Stimulated activated CD8-positive, alpha-beta memory T cell treated with anti-CD3 and anti-CD28 coated beads, Interleukin-15, amount 100 ng/mL, for 1 hour (primary cell): ENCODE results near the gene TSPAN7.

ENCODE experiments used
- DNase-seq: peaks from one replicate; pipeline ENCODE4 v3.0.0-alpha.2; 2020; ENCODE audit warnings: low read depth

TSPAN7 gene

DNA sequence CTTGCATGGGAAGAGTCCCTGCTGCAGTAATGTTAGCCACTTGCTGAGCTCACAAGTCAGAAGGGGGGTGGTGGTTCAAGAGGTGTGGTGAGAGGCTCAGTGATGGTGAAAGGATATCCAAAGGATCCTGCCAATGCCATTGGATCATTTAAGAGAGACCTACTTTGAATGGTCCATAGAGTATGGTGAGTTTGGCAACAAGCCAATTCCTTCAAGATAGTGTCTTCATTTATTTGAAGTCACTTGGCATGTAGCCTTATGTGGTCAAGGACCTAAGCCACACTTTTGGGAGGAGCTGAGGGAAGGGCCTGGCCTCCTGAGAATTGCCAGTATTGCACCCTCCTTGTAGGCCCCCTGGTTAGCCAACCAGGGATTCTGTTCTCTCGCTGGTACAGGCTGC lies 87.9 kb downstream of the TSPAN7 start:
- DNase-seq, result no peak

DNA sequence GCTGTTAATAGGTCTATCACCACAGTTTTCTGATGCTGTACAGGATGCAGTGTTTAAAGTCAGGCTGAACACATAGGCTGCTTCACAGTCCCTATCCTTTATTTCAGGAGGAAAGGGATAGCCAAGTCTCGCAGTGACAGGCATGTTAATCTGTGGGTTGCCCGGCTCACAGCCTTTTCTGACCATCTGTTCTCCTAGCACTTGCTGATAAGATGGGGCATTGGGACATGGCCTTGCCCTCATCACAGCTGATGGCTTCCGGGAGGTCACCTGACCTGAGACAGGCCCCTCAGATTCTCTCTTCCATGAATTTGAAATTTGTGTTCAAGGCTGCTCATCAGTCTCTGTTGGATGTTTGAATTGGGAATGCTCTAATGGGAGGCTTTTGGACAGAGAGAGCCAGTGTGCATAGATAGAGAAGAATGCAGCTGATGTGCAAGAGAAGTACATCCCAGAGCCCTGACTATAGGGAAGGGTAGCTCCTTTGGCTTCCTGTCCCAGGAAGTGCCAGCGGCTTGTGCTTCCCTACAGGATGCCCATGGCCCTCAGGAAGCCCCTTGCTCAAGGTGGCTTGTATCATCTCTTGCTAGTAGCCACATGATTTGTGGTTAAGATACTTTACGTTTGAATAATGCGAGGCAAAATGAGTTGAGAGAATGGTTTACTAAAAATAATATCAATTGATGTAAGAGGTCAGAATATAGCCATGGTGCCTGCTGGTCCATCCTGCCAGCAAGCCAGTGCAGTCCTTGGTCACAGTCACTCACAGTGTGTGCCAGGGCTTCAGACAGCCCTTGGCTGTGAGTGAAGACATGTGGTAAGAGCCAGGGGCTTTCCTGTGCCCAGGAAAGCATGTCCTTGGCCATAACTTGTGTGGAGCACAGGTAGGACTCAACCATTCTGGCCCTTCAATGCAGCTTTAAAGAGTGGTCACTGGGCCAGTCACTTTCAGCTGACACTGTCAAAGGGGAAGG lies 88.6 kb downstream of the TSPAN7 start:
- no peak for DNase-seq

DNA sequence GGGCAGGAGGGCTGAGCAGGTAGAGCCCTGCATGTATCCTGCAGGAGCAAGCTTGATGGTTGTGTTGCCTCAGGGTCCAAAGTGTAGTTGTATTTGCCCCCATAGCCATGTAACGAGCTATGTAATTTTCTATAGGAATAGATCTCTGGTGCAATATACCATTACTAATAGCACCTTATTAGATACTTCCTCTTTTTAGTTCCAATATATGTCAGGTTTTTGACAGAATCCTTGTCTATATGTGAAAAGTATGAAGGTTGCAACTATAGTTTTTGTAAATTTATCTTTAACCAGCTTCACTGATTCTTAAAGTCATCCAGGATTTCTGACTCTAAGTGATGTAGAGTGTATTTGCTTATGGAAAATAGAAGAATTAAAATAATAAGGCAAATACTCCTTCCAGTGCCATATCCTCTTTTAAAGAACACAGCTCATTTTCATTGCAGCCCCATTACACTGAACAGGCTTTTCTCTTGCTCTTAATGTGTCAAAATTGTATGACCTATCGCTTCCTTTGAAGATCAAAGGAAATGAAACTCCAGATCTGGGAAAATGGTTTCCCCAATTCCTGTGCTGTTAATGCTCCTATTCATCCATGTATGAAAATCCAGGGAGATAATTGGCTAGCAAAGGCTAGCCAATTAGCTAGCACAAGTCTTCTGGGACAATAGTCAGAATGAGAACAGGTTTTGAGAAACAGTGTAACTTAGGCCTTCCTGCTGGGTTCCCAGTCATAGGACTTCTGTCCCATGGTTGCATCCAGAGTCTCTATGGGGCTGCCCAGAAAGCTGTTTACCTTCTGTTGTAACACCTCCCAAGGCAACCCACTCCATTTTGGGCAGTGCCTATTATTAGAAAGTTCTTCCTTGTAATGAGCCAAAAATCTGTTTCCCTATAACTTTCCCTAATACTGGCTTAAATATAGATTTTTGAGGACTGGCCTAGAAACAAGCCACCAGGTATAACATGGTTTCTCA lies 90.6 kb downstream of the TSPAN7 start:
- no peak for DNase-seq

DNA sequence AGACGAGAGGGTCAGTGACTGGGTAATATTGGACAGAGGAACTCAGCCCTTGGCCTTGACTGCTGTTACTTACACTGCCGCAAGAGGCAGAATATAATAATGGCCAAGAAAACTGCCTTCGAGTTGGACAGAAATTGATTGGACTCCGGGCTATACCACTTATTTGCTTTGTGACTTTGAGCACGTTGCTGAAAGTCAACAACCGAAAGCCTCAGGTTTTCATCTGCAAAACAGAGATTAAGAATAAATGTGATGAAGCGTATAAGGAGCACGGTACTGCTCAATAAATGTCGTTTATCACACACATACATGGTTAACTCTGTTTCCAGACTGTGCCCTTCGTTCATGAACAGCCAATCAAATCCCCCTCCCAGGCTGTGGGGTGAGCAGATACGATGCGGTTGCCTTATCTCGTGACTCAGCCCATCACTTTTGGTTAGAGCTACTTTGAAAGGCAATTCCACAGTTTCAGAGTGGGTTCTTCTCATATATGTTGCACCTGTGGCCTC lies 91.6 kb downstream of the TSPAN7 start:
- no peak for DNase-seq

DNA sequence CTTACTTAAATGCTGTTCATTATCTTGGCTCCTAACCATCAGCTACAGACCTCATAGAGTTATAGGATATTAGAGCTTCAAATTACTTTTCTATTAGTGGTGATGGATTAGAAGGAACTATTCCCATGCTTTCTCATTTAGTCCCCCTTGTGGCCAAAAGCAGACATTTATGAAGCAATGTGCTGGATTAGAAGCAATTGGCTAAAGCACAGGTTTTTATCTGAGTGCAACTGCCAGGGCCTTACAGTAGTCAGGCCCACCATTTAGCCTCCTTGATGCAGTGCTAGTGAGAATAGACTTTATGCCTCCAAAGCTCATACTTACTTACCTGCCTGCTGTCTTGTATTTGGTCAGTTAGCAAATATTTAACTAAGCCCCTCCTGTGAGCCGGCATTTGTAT lies 93.0 kb downstream of the TSPAN7 start:
- no peak for DNase-seq

DNA sequence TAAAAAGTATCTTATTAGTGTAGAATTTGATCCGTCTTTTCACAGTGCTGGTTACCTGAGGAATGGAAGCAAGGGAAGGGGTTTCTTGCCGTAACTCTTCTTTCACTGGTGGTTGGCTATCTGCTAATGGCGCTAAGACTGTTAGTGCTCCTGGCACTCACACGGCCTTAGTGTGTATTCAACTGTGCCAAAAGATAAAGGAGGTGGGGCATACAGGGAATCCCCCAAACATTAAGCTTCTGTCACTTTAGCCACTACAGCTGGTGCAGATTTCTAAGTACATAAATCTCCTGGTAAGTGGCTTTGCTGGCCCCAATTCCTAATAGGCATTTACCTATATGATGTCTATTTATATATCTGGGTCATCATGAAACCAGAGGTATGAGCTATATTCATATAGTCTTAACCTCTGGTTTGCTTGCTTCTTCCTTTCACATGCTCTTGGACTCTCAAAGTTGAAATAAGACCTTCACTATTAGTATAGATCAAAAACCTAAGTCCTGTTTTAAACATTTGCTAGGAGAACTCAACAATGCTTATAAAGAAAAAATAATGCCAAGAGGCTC lies 95.1 kb downstream of the TSPAN7 start:
- no peak for DNase-seq

DNA sequence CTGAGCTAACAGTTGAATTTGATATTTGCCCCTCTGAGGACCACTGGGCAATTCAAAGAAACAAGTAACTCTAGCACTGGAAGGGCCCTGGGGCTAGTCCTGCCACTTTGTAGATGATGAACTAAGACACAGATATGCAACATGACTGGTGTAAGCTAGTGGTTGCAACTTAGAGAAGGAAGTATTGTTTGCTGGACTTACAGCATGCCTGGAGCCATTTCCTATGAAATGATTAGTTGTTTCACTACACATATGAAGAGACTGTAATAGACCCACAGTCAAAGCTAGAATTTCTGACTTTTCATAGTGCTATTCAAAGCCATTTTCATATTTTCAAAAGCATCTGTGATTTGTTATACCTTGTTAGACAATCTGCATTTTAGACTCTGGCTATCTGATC lies 96.2 kb downstream of the TSPAN7 start:
- no peak for DNase-seq

DNA sequence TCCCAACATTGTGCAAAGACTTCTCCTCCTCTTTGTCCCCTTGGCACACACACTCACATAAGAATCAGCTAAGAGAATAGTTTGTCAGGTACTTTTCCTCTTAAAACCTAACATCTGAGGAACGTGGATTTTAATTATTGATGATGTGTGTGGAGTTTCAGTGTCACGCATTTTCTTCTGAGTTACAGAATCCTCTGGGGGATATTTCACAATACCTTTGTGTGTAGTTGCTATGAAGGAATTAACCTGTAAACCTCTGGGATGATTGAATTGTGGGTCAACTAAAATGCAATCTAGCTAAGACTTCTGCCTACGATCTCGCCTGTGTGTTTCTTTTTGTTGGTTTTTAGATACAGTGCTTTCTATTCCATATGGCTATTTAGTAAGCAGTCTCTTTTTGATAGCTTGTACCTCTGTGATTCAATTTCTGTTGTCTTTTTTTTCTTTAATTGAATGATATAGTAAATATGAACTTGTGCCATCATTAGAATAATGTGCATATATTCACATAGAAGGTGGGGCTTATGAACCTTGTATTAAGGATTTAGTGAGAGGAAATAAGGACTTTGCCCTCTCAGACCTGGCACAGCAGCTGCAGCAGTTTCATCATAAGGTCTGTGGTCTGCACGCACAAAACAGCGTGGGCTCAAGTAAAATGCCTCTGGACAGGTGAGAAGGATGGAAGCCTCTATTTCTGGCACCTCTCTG lies 99.2 kb downstream of the TSPAN7 start:
- no peak for DNase-seq

DNA sequence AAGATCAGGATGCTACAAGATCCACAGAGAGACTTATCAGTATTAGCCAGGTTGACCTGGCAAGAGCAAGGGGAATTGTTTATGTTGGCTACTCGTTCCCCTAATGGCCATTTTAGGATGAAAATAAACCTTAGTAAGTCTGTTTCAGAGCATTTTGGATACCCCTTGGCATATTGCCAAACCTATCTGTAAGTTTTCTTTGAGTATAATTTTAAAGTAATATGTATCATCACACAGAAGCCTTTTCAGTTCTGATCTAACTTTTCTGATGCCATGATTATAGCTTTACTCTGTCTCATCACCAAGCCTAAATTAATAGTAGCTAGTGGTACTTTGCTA lies 99.7 kb downstream of the TSPAN7 start:
- DNase-seq, result no peak

DNA sequence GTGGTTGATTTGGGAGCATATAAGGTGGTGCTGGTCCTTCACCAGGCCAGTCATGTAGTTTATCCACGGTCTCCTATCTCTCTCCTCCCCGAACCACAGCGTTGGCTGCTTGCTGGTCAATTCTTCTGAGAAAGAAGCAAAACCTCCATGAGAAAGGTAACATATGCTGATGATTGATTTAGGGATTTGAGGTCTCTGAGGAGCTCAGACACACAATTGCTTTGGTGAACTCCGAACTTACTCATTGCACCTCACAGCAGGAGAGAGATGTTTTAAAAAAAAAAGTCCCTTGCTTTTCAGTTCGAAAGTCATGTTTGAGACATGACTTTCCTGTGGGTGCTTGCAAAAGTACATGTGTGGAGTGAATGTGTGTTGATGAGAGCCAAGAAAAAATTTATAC lies 100.2 kb downstream of the TSPAN7 start:
- DNase-seq, result no peak

DNA sequence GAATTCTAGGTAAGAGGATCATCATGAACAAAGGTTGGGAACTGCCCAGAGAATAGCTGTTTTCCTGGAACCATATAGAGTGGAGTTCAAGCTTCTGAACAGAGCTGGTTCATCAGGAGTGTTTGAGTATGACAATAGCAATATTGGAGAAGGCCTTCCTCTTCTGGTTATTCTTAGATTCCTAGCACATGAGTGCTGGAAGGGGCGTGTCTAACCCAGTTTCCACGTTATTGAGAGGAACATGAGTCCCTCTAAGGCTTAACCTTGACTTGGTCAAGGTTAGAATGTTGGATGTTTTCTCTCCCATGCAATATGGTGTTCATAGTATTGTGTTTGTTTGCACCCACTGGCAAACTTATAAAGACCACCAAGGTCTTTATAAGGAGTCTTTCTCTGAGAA lies 101.3 kb downstream of the TSPAN7 start:
- DNase-seq, result no peak

DNA sequence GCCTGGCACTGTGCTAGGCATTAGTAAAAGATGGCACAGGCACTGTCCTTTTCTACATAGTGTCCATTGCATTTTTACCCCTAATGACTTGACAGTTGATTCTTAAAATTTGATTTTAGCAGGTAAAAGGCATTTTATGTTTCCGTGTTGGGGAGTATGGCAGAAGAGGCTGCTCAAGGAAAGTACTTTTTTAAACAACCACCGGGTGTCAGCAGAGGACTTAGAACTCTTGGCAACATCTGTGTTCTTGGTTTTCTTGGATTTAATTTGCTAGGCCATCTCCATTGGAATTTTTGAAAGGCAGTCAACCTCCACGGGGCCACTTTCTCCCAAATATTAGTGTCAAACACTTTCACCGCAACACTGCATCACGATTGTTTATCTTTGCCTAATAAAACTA lies 102.9 kb downstream of the TSPAN7 start:
- no peak for DNase-seq

DNA sequence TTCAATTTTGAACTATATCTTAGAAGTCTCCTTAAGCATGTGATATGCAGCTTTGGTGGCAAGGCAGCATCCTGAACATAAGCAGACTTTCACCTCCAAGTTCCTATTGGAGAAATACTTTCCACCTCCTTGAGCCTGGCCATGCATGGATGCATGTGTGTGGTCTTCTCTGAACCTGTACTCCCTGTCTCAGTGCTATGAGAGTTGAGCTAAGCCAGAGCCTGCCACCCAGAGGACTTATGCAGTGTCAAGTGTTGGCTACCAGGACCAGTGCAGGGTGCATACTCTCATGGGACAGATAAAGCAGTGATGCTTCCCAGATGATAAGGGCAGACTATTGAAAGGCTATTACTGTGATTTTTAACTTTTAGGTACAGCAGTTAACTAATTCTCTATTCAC lies 105.6 kb downstream of the TSPAN7 start:
- no peak for DNase-seq

DNA sequence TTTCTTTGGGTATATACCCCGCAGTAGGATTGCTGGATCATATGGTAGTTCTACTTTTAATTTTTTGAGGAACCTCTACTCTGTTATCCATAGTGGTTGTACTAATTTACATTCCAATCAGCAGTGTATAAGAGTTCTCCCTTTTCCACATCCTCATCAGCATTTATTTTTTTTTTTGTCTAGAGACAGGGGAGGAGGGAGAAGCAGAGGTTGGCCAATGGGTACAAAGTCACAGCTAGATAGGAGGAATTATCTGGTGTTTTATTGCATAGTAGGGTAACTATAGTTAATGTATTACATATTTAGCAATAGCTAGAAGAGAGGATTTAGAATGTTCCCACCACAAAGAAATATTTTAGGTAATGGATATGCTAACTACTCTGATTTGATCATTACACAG lies 107.4 kb downstream of the TSPAN7 start:
- no peak for DNase-seq

DNA sequence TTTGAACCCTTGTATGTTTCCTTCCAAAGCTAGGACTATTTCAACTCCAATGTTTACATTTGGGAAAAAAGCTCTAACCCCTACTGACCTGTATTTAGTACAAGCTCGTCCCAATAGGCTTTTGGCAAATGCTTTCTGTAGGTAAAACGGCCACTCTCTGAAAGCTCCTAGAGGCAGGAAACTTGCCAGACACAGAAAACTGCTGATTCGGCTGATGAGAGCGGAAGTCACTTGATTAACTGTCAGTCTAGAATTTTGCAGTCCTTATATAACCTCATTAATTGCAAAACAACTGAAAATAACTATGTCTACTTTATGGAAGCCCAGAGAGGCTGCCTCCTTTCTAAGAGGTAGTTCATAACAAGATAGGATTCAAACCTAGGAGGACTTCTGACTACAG lies 108.1 kb downstream of the TSPAN7 start:
- DNase-seq, result no peak

DNA sequence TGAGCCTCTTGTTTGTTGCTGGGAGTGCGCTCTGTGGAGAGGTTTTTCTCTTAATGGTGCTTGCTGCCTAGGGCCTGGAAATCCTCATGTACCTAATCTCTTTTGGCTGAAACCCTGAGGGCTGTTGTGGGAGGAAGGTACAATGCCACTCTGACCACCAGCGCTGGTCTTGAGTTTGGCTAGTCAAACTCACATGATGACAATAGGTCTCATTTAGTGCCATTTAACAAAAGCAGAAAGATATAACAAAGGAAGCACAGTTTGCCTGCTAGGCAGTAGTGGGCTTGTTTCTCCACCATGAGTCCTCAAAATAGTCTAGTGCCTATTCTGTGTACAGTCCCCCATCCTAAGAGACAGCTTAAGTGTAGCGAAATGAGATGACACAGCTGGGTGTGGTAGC lies 111.3 kb downstream of the TSPAN7 start:
- DNase-seq, result no peak

DNA sequence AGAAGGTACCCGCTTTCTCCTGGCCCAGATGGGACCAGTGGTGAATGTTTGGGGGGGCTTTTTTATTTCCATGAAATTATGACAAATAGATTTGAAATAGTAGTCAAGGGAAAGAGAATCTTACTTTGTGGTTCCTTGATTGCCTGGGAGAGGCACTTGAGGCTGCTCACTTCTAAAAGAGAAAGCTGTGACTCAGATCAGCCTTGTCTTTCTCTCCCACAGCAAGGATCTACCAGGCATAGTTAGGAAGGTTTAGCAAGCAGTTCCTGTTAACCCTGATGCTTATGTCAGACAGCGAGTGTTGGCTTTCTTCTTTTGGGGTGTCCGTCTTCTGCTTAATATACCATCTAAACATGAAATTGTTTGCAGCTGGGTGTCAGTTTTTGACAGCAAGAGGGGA lies 114.5 kb downstream of the TSPAN7 start:
- no peak for DNase-seq

DNA sequence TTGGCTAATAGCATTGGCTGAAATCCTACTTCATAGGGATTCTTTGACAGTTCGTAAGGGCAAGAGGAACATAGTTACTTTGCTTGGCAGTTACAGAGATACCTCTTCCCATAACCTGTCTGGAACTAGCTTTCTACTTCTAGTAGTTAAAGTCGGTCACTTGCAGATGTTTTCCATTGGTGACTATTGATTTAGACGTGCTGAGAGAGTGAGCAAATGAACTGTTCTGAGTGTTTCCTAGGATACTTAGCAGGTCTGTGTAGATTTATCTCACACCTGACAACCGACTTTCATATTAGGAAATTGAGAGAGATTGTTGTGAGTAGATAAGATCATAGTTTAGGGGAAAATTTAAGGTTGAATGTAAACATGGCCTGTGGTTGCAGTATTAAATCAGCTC lies 116.8 kb downstream of the TSPAN7 start:
- DNase-seq, result no peak

DNA sequence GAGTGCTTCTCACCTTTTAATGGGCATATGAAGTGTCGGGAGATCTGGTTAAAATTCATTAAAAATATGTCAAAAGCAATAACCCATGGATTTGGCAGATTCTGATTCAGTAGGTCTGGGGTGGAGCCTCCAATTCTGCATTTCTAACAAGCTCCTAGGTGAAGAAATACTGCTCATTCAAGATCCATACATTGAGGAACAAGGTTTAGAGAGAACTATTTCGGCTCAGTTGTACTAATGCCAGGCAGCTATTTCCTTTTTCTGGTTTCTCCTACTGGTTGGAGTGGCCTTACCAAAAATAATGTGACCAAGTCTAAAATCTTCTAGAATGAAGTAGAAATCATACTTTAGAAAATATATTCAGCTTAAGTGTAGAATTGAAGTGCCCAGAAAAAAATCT lies 117.5 kb downstream of the TSPAN7 start:
- no peak for DNase-seq

DNA sequence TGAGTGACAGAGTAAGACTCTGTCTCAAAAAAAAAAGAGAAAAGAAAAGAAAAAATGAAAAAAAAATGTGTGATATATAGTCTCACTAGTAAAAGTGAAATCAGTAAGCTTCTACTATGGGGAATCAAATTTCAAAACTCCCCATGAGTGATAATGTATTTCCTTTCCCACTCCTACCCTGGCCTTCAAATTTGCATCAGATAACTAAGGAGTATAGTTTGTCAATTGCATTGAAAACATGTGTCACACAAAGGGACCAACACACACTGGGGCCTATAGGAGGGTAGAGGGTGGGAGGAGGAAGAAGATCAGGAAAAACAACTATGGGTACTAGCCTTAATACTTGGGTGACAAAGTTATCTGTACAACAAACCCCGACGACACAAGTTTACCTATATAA lies 118.4 kb downstream of the TSPAN7 start:
- no peak for DNase-seq

DNA sequence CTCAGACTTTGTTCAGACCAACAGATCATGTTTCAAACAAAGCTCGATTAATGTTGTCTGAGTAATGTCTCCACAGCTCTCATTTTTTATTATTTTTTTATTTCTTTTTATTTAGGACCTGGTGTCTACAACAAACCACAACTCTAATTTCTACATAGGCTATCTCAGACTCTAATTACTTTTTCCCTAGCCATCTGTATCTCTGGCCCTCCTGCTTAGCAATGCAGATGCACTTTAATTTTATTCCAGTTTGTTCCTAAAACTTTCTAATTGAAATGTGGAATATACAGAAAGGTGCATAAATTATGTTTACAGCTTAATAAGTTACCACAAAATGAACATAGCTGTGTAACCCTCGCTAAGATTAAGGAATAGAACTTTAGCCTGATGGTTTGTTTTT lies 120.8 kb downstream of the TSPAN7 start:
- DNase-seq, result no peak

DNA sequence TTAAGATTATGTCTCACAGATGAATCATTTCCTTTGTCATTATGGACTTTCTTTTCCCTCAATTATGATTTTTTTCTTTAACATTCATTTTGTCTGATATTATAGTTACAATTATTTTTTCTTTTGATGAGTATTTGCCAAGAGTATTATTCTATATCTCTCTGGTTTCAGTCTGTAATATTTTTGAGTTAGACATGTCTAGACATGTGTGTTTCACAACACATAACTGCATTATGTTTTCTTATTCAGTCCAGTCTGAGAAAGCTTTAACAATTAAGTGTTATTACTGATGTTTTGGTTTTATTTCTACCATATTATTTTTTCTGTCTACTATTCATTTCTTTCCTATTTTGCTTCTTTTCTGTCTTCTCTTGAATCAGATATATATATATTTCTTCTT lies 131.6 kb downstream of the TSPAN7 start:
- no peak for DNase-seq
